Ascending aorta (tissue), 2 donors: ENCODE results near the gene ST3GAL5. TPM values are rescaled to one million over a fixed set of nuclear protein-coding genes. Genes with fewer than 3 reads are reported as not detected.

Experiments used
- DNase-seq, 2 donors: peaks; one replicate each; pipeline ENCODE4 v3.0.0-alpha.2; 2019; ENCODE audit warnings: low spot score in 2 of 2
- H3K27ac ChIP-seq, 2 donors: fragments of 200-600 bp; sonication (generic); one replicate each; pipeline ENCODE4 v1.5.1; 2016 to 2017; ENCODE audit warnings: mild to moderate bottlenecking in 1 of 2
- H3K27me3 ChIP-seq: fragments of 200-600 bp; sonication (generic); one replicate; pipeline ENCODE4 v1.5.1; 2017
- H3K36me3 ChIP-seq, 2 donors: fragments of 200-600 bp; sonication (generic); one replicate each; pipeline ENCODE4 v1.5.1; 2016
- H3K4me1 ChIP-seq, 2 donors: fragments of 200-600 bp; sonication (generic); one replicate each; pipeline ENCODE4 v1.5.1; 2016 to 2017; ENCODE audit warnings: mild to moderate bottlenecking in 1 of 2
- H3K4me3 ChIP-seq, 2 donors: fragments of 200-600 bp; sonication (generic); one replicate each; pipeline ENCODE4 v1.5.1; 2016 to 2017; ENCODE audit warnings: mild to moderate bottlenecking in 1 of 2
- H3K9me3 ChIP-seq, 2 donors: fragments of 200-600 bp; sonication (generic); one replicate each; pipeline ENCODE4 v1.5.1; 2016
- intact Hi-C: fragments of 100-400 bp; cut with DNase I; formaldehyde crosslinking; loops from one replicate; pipeline ENCODE4 v1.15.1; 2023
- total RNA-seq: library from RNA; depleted of rRNA; stranded (reverse); fragments of >200 nt; gene quantifications from one replicate; pipeline ENCODE4 v1.1.0, GENCODE V29; 2016
- TF ChIP-seq, protein P1 (sequence below), 3 experiments: fragments of 200-600 bp in 2 of 3; fragments of 450-650 bp in 1 of 3; sonication (generic) in 2 of 3; IDR thresholded peaks; one replicate each; pipeline ENCODE4 v1.5.1; 2016 to 2019; ENCODE audit warnings: antibody characterized with exemption in 3 of 3, mild to moderate bottlenecking in 1 of 3, moderate library complexity in 1 of 3

The ST3GAL5 gene
- total RNA-seq, 1 donor from 2014 or later = 21.0 TPM

GRCh38 chr2:85812094-85812735, 76.6 kb downstream of the ST3GAL5 start:
- TF ChIP-seq, protein P1, sequence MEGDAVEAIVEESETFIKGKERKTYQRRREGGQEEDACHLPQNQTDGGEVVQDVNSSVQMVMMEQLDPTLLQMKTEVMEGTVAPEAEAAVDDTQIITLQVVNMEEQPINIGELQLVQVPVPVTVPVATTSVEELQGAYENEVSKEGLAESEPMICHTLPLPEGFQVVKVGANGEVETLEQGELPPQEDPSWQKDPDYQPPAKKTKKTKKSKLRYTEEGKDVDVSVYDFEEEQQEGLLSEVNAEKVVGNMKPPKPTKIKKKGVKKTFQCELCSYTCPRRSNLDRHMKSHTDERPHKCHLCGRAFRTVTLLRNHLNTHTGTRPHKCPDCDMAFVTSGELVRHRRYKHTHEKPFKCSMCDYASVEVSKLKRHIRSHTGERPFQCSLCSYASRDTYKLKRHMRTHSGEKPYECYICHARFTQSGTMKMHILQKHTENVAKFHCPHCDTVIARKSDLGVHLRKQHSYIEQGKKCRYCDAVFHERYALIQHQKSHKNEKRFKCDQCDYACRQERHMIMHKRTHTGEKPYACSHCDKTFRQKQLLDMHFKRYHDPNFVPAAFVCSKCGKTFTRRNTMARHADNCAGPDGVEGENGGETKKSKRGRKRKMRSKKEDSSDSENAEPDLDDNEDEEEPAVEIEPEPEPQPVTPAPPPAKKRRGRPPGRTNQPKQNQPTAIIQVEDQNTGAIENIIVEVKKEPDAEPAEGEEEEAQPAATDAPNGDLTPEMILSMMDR (IDR thresholded peaks at IDR 0.05) = no peak
- H3K27me3 ChIP-seq = no peaks in the 10 kb centered on the region
- peak overlapping the region; percentile 90 to 94 for H3K27ac ChIP-seq
- H3K4me3 ChIP-seq = no peak overlapping the region
- intact Hi-C loops = loop anchor here (2.0 to 5.0 kb wide), 3 partner anchors 15 to 175 kb away; no protein-coding TSS in a partner anchor
- H3K4me1 ChIP-seq = peaks cover 8 to 41% of the 10 kb centered on the region in 2 donors
- H3K36me3 ChIP-seq = no peaks in the 10 kb centered on the region
- DNase-seq = peak in 1 of 2 donors; percentile 60
- no peaks in the 10 kb centered on the region for H3K9me3 ChIP-seq

DNA sequence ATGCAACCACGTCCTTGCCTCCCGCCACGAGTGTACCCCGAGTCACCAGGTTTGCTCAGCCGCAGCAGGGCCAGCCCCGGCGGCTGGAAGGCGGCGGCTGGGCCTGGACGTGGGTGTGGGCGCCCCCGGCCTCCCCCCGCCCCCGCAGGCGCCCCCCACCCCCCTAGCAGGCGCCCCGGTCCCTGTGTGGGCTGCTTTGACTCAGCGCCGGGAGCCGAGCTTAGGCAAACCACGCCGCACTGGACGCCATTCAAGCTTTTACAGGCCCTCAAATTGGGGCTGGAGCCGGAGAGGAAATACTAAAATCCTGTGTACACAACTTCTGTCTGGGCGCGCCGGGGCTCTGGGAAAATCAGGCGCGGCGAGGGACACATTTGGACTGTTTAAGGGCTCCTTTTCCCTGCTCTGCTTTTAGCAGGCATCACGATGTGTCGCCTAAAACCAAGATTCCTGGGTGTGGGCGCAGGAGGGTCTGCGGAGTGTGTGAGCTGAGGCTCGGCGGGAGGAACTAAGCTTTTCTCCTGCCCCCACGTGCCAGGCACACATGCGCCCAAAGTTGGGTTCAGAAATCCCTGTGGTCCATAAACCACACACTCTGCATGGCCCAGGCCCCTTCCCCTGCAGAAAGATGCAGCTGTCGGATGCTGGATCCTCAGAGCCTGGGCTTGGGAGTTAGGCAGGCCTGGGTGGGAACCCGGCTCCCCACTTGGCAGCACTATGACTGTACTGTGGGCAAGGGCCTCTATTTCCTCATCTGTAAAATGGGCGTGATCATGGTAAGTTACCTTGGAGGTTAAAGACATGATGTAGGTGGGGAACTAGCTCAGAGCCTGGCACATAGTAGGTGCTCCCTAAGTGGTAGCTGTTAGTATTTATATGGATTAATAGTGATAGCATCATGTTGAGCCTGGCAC, 77.4 kb downstream of the ST3GAL5 start:
- H3K4me3 ChIP-seq = peak overlapping the region in 1 of 2 donors; percentile 54
- no peaks in the 10 kb centered on the region for H3K9me3 ChIP-seq
- TF ChIP-seq, protein P1 (IDR thresholded peaks at IDR 0.05) = no peak
- peaks cover 8 to 41% of the 10 kb centered on the region in 2 donors for H3K4me1 ChIP-seq
- DNase-seq = peak in 1 of 2 donors; percentile 87
- intact Hi-C loops = loop anchor here (2.0 to 5.0 kb wide), 3 partner anchors 15 to 174 kb away; no protein-coding TSS in a partner anchor
- no peaks in the 10 kb centered on the region for H3K36me3 ChIP-seq
- H3K27me3 ChIP-seq = no peaks in the 10 kb centered on the region
- H3K27ac ChIP-seq = peak overlapping the region; percentile 90 to 94

DNA sequence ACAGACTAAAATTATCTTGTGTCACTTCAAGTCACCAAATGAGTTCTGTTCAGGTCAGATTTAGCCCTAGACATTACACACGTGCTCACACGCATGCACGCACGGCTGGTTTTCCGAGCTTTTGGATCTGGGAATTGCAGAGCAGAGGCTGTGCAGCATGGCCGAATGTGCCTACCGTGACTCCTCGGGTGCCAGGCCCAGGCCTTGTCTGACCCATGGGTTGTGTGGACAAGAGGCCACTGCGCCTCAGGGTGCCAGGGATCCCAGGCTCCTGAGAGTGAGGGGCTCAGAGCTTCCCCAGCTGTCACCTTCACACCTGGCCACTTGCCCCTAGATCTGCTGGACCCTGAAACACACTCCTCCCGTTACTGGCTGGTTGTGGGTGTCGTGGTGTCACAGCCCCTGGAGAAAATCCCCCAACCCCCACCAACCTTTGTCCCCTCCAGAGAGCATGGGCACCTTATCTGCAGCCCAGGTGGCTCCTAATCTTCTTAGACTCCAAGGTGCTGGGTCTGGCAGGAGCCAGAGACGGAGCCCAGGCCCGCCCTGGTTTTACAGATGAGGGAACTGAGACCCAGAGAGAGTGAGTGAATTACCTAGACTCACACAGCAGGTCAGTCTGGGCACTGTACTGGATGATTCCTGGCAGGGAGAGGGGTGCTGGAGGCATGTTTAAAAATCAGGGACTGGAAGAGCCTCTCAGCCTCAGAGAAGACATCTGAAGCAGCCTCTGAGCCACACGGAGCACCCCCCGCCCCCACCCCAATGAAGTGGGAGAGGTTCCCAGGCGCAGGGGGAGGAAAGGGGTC, 78.2 kb downstream of the ST3GAL5 start:
- peak in 1 of 2 donors; percentile 65 for DNase-seq
- H3K27ac ChIP-seq = peak overlapping the region; percentile 90 to 94
- no peaks in the 10 kb centered on the region for H3K27me3 ChIP-seq

GRCh38 chr2:85807756-85808155, 81.0 kb downstream of the ST3GAL5 start:
- no peak overlapping the region for H3K4me3 ChIP-seq
- no peak overlapping the region for H3K27ac ChIP-seq
- intact Hi-C loops = no loop called here
- H3K36me3 ChIP-seq = no peaks in the 10 kb centered on the region
- TF ChIP-seq, protein P1 (IDR thresholded peaks at IDR 0.05) = no peak
- H3K9me3 ChIP-seq = no peaks in the 10 kb centered on the region
- no peaks in the 10 kb centered on the region for H3K27me3 ChIP-seq
- peak in 1 of 2 donors; percentile 60 for DNase-seq
- H3K4me1 ChIP-seq = peaks cover 8 to 22% of the 10 kb centered on the region in 2 donors

More for the DNA sequence above, 78.2 kb downstream of the ST3GAL5 start:
- H3K9me3 ChIP-seq = no peaks in the 10 kb centered on the region
- TF ChIP-seq, protein P1 (IDR thresholded peaks at IDR 0.05) = no peak
- peak overlapping the region in 1 of 2 donors; percentile 54 for H3K4me3 ChIP-seq
- intact Hi-C loops = loop anchor here (5.0 kb wide), 1 partner anchor 173 kb away; no protein-coding TSS in a partner anchor
- no peaks in the 10 kb centered on the region for H3K36me3 ChIP-seq
- H3K4me1 ChIP-seq = peaks cover 8 to 41% of the 10 kb centered on the region in 2 donors
